Naive thymus-derived CD4-positive, alpha-beta T cell (primary cell): Measurements from ENCODE around the gene HECW1. TPM values are rescaled to one million over a fixed set of nuclear protein-coding genes. Genes with fewer than 3 reads are reported as not detected.
"Not testable (repeated sequence)": the region's sequence is repeated elsewhere in the genome, so short reads cannot be mapped to it uniquely, and the experiment has no call there.

Source experiments
- ATAC-seq: fragments of 150-1000 bp; cut with Tn5 transposase; 2 replicates; pipeline ENCODE4 v1.10.0; 2021; ENCODE audit warnings: mild to moderate bottlenecking, moderate library complexity
- CTCF ChIA-PET: fragments of 350-600 bp; sonication (Branson Sonifier 250); formaldehyde crosslinking; loops from one replicate; lab custom pipeline; 2021; ENCODE audit warnings: antibody characterized with exemption; lab: Charles Lee
- POLR2A ChIA-PET: fragments of 350-600 bp; sonication (Branson Sonifier 250); formaldehyde crosslinking; loops from one replicate; lab custom pipeline; 2021; ENCODE audit warnings: antibody characterized with exemption, inconsistent platforms; lab: Charles Lee
- DNase-seq, 9 donors: peaks; one replicate each; pipeline versions ENCODE4 v3.0.0 to v3.0.0-alpha.2; 2020 to 2022; ENCODE audit warnings: mixed read lengths in 1 of 9
- H3K27ac ChIP-seq: one replicate; pipeline ENCODE4 v1.7.0; 2013; ENCODE audit warnings: mild to moderate bottlenecking, low read depth, low read length, moderate library complexity
- H3K27me3 ChIP-seq, 2 donors: one replicate each; pipeline ENCODE4 v1.7.0; 2013; ENCODE audit warnings: low read length in 2 of 2, mild to moderate bottlenecking in 2 of 2, moderate library complexity in 2 of 2; ENCODE audit not compliant: control insufficient read depth in 2 of 2, insufficient read depth in 2 of 2
- H3K36me3 ChIP-seq, 3 experiments: 1 replicate in 2 of 3; 2 replicates in 1 of 3; pipeline ENCODE4 v1.7.0; 2013; ENCODE audit warnings: low read length in 3 of 3, mild to moderate bottlenecking in 3 of 3, moderate library complexity in 1 of 3; ENCODE audit not compliant: insufficient read depth in 3 of 3, control insufficient read depth in 2 of 3
- H3K4me1 ChIP-seq, 2 donors: one replicate each; pipeline ENCODE4 v1.7.0; 2013; ENCODE audit warnings: low read length in 2 of 2, mild to moderate bottlenecking in 2 of 2, moderate library complexity in 1 of 2; ENCODE audit not compliant: control insufficient read depth in 2 of 2, insufficient read depth in 2 of 2
- H3K4me3 ChIP-seq: 2 replicates; pipeline ENCODE4 v1.7.0; 2013; ENCODE audit warnings: mild to moderate bottlenecking, low read length
- H3K9me3 ChIP-seq, 3 experiments: 1 replicate in 2 of 3; 2 replicates in 1 of 3; pipeline ENCODE4 v1.7.0; 2013; ENCODE audit warnings: low read length in 3 of 3; ENCODE audit not compliant: control insufficient read depth in 2 of 3
- H3K27ac Mint-ChIP-seq, 9 donors: one replicate each; pipeline ENCODE4 v1.8.0; 2020 to 2022; ENCODE audit warnings: mixed read lengths in 9 of 9, mild to moderate bottlenecking in 8 of 9, moderate library complexity in 5 of 9, inconsistent platforms in 2 of 9
- H3K27me3 Mint-ChIP-seq, 5 donors: one replicate each; pipeline ENCODE4 v1.8.0; 2021 to 2022; ENCODE audit warnings: mixed read lengths in 5 of 5, mild to moderate bottlenecking in 1 of 5
- H3K36me3 Mint-ChIP-seq, 5 donors: one replicate each; pipeline ENCODE4 v1.8.0; 2020 to 2022; ENCODE audit warnings: mixed read lengths in 5 of 5, mild to moderate bottlenecking in 3 of 5, inconsistent platforms in 1 of 5
- H3K4me1 Mint-ChIP-seq, 7 donors: one replicate each; pipeline ENCODE4 v1.8.0; 2020 to 2022; ENCODE audit warnings: mixed read lengths in 7 of 7, mild to moderate bottlenecking in 3 of 7, inconsistent platforms in 1 of 7
- H3K4me3 Mint-ChIP-seq, 10 donors: one replicate each; pipeline ENCODE4 v1.8.0; 2020 to 2022; ENCODE audit warnings: mild to moderate bottlenecking in 10 of 10, mixed read lengths in 10 of 10, moderate library complexity in 6 of 10, inconsistent platforms in 2 of 10
- H3K9me3 Mint-ChIP-seq, 11 donors: one replicate each; pipeline ENCODE4 v1.8.0; 2020 to 2022; ENCODE audit warnings: mixed read lengths in 11 of 11, mild to moderate bottlenecking in 4 of 11, inconsistent platforms in 1 of 11, moderate library complexity in 1 of 11
- intact Hi-C, 2 donors: fragments of 100-400 bp; cut with micrococcal nuclease; formaldehyde crosslinking; loops; one replicate each; pipeline ENCODE4 v1.15.1; 2023
- polyA plus RNA-seq, 2 donors: library from polyadenylated mRNA; unstranded; fragments of 300-500 nt; fragmentation: Illumina TruSeq; gene quantifications; one replicate each; pipeline ENCODE4 v1.2.3, GENCODE V29; 2021
- total RNA-seq, 6 experiments: library from RNA in 5 of 6; stranded (reverse) in 5 of 6; gene quantifications; 1 replicate in 5 of 6; 2 replicates in 1 of 6; pipeline ENCODE4 v1.2.3 and lab custom pipeline; 2021 to 2026

HECW1 gene
- total and polyA plus RNA-seq, 7 experiments from 2014 or later = not detected

GRCh38 chr7:43199371-43200160 lies 87.1 kb downstream of the HECW1 start:
- H3K4me3 ChIP-seq = no peak overlapping the region
- H3K4me1 Mint-ChIP-seq = no peaks in the 10 kb centered on the region
- ChIA-PET CTCF (no interaction called here), POLR2A (no interaction called here)
- H3K36me3 ChIP-seq = no peaks in the 10 kb centered on the region
- H3K27ac ChIP-seq = no peak overlapping the region
- H3K27me3 ChIP-seq = no peaks in the 10 kb centered on the region
- H3K27ac Mint-ChIP-seq = no peak overlapping the region
- H3K9me3 Mint-ChIP-seq = no peaks in the 10 kb centered on the region
- intact Hi-C loops = no loop called here
- no peaks in the 10 kb centered on the region for H3K9me3 ChIP-seq
- DNase-seq = no peak
- no peaks in the 10 kb centered on the region for H3K36me3 Mint-ChIP-seq
- H3K4me3 Mint-ChIP-seq = no peak overlapping the region
- no peak for ATAC-seq
- H3K4me1 ChIP-seq = no peaks in the 10 kb centered on the region
- H3K27me3 Mint-ChIP-seq = peaks cover 2 to 40% (median 18%) of the 10 kb centered on the region in 5 donors

- ChIA-PET CTCF (no interaction called here), POLR2A (no interaction called here)
- H3K4me1 ChIP-seq = no peaks in the 10 kb centered on the region
- H3K27ac Mint-ChIP-seq = no peak overlapping the region
- ATAC-seq = no peak
- no peaks in the 10 kb centered on the region for H3K4me1 Mint-ChIP-seq
- no peaks in the 10 kb centered on the region for H3K36me3 ChIP-seq
- H3K9me3 Mint-ChIP-seq = no peaks in the 10 kb centered on the region
- intact Hi-C loops = no loop called here
- no peaks in the 10 kb centered on the region for H3K36me3 Mint-ChIP-seq
- H3K27me3 Mint-ChIP-seq = peaks cover 2 to 26% (median 15%) of the 10 kb centered on the region in 5 donors
- no peaks in the 10 kb centered on the region for H3K9me3 ChIP-seq
- H3K4me3 ChIP-seq = no peak overlapping the region
- H3K4me3 Mint-ChIP-seq = no peak overlapping the region
- DNase-seq = no peak
- H3K27ac ChIP-seq = no peak overlapping the region
- no peaks in the 10 kb centered on the region for H3K27me3 ChIP-seq
Measured at GRCh38 chr7:43201912-43202311, 89.5 kb downstream of the HECW1 start.

- Histone ChIP-seq H3K27me3 (no peaks in the 10 kb centered on the region), H3K4me3 (no peak overlapping the region), H3K4me1 (no peaks in the 10 kb centered on the region), H3K9me3 (no peaks in the 10 kb centered on the region), H3K27ac (no peak overlapping the region), H3K36me3 (no peaks in the 10 kb centered on the region)
- no peaks in the 10 kb centered on the region for H3K36me3 Mint-ChIP-seq
- H3K27ac Mint-ChIP-seq = no peak overlapping the region
- ChIA-PET POLR2A (no interaction called here), CTCF (interaction anchor here (0.5 kb wide), 1 partner anchor 517 kb away, joined by 6 read pairs; no protein-coding TSS in a partner anchor)
- ATAC-seq (no peak), DNase-seq (no peak)
- no peaks in the 10 kb centered on the region for H3K4me1 Mint-ChIP-seq
- peaks cover 8 to 27% (median 20%) of the 10 kb centered on the region in 5 donors for H3K27me3 Mint-ChIP-seq
- no peaks in the 10 kb centered on the region for H3K9me3 Mint-ChIP-seq
- intact Hi-C loops = no loop called here
- no peak overlapping the region for H3K4me3 Mint-ChIP-seq
Measured at GRCh38 chr7:43204081-43204480, 91.6 kb downstream of the HECW1 start.

- ATAC-seq = no peak
- no peaks in the 10 kb centered on the region for H3K4me1 Mint-ChIP-seq
Measured at GRCh38 chr7:43205171-43205795, 92.8 kb downstream of the HECW1 start.

GRCh38 chr7:43208242-43208641 lies 95.8 kb downstream of the HECW1 start:
- intact Hi-C loops = no loop called here
- ATAC-seq (no peak), DNase-seq (no peak)
- Histone ChIP-seq H3K4me1 (no peaks in the 10 kb centered on the region), H3K36me3 (no peaks in the 10 kb centered on the region), H3K27me3 (no peaks in the 10 kb centered on the region), H3K4me3 (no peak overlapping the region), H3K27ac (no peak overlapping the region), H3K9me3 (no peaks in the 10 kb centered on the region)
- Mint-ChIP-seq H3K36me3 (no peaks in the 10 kb centered on the region), H3K4me3 (no peak overlapping the region), H3K4me1 (no peaks in the 10 kb centered on the region), H3K27ac (no peak overlapping the region), H3K27me3 (peaks cover 9 to 21% (median 13%) of the 10 kb centered on the region in 5 donors), H3K9me3 (peaks cover 0 to 2% (median 0%) of the 10 kb centered on the region in 11 donors)
- POLR2A ChIA-PET = no interaction called here
- CTCF ChIA-PET = interaction anchor here (0.5 kb wide), 1 partner anchor 636 kb away, joined by 3 read pairs; no protein-coding TSS in a partner anchor

More at GRCh38 chr7:43205171-43205795, 92.8 kb downstream of the HECW1 start:
- DNase-seq = no peak
- no peak overlapping the region for H3K27ac Mint-ChIP-seq
- no peaks in the 10 kb centered on the region for H3K27me3 ChIP-seq
- H3K9me3 ChIP-seq = no peaks in the 10 kb centered on the region
- H3K36me3 ChIP-seq = no peaks in the 10 kb centered on the region
- H3K9me3 Mint-ChIP-seq = peaks cover 0 to 2% (median 0%) of the 10 kb centered on the region in 11 donors
- no peak overlapping the region for H3K27ac ChIP-seq
- intact Hi-C loops = no loop called here
- H3K36me3 Mint-ChIP-seq = no peaks in the 10 kb centered on the region
- ChIA-PET CTCF (no interaction called here), POLR2A (no interaction called here)
- peaks cover 8 to 26% (median 18%) of the 10 kb centered on the region in 5 donors for H3K27me3 Mint-ChIP-seq
- H3K4me1 ChIP-seq = no peaks in the 10 kb centered on the region
- H3K4me3 Mint-ChIP-seq = no peak overlapping the region
- H3K4me3 ChIP-seq = no peak overlapping the region

- CTCF ChIA-PET, H3K4me3 Mint-ChIP-seq: not testable (repeated sequence)
Measured at GRCh38 chr7:43210539-43210938, 98.1 kb downstream of the HECW1 start.

More at GRCh38 chr7:43210539-43210938, 98.1 kb downstream of the HECW1 start:
- intact Hi-C loops, ATAC-seq, H3K36me3 Mint-ChIP-seq, H3K4me3 ChIP-seq, H3K27ac Mint-ChIP-seq, H3K4me1 Mint-ChIP-seq, H3K27me3 ChIP-seq, DNase-seq, H3K9me3 Mint-ChIP-seq, H3K4me1 ChIP-seq, H3K9me3 ChIP-seq, H3K36me3 ChIP-seq, POLR2A ChIA-PET, H3K27ac ChIP-seq: not testable (repeated sequence)
- peaks cover 9 to 30% (median 19%) of the 10 kb centered on the region in 5 donors for H3K27me3 Mint-ChIP-seq
